VCaP (cell line): ENCODE measurements around the gene FRMD7.
"Not testable (repeated sequence)": the region's sequence is repeated elsewhere in the genome, so short reads cannot be mapped to it uniquely, and the experiment has no call there.

Source experiments
- H3K27ac ChIP-seq: fragments of 450-650 bp; 2 replicates; pipeline ENCODE4 v1.5.1; 2017
- TF ChIP-seq, protein P1 (sequence below): fragments of 450-650 bp; conservative IDR thresholded peaks from 2 replicates; pipeline ENCODE4 v1.5.1; 2017; ENCODE audit warnings: mild to moderate bottlenecking, moderate library complexity

FRMD7 gene, protein sequence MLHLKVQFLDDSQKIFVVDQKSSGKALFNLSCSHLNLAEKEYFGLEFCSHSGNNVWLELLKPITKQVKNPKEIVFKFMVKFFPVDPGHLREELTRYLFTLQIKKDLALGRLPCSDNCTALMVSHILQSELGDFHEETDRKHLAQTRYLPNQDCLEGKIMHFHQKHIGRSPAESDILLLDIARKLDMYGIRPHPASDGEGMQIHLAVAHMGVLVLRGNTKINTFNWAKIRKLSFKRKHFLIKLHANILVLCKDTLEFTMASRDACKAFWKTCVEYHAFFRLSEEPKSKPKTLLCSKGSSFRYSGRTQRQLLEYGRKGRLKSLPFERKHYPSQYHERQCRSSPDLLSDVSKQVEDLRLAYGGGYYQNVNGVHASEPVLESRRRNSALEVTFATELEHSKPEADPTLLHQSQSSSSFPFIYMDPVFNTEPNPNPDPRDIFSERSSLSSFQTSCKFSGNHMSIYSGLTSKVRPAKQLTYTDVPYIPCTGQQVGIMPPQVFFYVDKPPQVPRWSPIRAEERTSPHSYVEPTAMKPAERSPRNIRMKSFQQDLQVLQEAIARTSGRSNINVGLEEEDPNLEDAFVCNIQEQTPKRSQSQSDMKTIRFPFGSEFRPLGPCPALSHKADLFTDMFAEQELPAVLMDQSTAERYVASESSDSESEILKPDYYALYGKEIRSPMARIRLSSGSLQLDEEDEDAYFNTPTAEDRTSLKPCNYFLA

DNA sequence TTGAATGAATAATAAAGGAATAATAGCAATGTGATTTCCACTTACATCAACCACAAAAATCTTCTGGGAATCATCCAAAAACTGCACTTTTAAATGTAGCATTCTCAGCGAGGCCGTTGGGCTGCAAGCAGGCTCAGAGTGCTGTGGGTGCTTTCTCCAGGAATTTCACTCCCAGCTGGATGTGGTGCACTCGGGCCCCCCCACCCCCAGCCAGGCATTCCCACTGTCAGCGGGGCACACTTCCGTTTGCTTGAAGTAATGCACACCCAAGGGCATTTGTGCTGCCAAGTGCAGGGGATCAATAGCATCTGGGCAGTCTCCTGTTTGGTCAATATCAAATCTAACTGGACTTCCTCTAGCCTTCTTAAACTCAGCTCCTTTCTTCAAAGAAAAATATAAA, at the start of gene FRMD7:
FRMD7 (minus strand) TSS at position 278 of the 400 bp plus-strand sequence; CDS start at position 102, 176 bp downstream.
- TF ChIP-seq, protein P1, sequence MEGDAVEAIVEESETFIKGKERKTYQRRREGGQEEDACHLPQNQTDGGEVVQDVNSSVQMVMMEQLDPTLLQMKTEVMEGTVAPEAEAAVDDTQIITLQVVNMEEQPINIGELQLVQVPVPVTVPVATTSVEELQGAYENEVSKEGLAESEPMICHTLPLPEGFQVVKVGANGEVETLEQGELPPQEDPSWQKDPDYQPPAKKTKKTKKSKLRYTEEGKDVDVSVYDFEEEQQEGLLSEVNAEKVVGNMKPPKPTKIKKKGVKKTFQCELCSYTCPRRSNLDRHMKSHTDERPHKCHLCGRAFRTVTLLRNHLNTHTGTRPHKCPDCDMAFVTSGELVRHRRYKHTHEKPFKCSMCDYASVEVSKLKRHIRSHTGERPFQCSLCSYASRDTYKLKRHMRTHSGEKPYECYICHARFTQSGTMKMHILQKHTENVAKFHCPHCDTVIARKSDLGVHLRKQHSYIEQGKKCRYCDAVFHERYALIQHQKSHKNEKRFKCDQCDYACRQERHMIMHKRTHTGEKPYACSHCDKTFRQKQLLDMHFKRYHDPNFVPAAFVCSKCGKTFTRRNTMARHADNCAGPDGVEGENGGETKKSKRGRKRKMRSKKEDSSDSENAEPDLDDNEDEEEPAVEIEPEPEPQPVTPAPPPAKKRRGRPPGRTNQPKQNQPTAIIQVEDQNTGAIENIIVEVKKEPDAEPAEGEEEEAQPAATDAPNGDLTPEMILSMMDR = no peak
- H3K27ac ChIP-seq = no peak within 1 kb of the TSS

DNA sequence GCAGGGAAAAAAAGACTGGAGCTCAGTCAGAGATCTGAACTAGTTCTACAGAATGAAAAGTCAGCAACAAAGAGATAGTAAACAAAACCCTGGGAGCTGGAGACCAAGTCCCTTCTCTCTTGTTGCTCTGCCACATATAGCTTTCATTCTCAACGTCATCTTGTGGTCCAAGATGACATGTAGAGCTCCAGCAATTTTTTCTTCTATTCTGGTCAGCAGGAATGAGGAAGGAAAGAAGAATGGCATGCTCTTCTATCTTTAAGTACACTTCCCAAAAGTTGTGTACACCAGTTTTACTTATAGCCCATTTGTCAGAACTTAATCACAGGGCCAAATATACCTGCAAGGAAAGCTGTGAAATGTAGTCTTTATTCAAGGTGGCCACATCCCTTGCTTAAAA, 45.8 kb upstream of the FRMD7 start:
- H3K27ac ChIP-seq = no peak overlapping the region
- TF ChIP-seq, protein P1 = no peak

DNA sequence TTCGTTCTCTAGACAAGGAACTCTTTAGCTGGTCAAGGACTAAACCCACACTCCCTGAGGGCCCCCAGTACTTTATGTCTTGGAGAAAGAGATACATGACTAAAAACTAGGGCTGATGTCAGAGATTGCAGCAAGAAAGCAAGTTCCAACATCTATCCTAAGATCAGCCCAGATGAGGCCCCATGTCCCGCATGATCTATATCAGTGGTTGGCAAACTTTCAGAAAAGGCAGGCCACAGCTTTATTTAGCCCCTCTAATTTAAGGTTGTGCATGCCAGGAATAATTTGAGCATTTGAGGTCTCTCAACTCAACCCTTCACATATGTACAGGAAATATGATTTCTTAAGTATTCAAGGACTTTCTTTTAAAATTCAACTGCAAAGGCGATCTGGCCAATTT, 44.1 kb upstream of the FRMD7 start:
- no peak overlapping the region for H3K27ac ChIP-seq
- TF ChIP-seq, protein P1 = no peak

- H3K27ac ChIP-seq = no peak overlapping the region
- TF ChIP-seq, protein P1 = no peak
Observed at GRCh38 chrX:132171478-132171877, 43.7 kb upstream of the FRMD7 start.

DNA sequence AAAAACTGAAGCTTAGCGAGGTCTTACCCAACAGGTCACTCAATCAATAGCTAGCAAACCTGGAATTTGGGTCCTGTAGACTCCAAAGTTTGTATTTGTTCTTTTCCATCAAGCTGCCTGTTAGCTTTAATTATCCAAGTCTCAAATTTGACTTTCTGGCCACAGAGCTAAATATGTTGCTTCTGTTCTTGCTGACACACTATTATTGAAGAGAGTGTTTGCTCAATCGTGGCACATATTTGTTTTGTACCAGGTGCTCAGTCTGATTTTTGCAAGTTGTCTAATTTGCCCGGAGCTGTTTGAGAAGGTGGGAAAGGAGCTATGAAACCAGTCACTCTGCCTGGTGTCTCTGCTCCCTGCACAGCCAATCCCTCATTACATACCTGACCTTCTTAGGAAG, 41.7 kb upstream of the FRMD7 start:
- H3K27ac ChIP-seq = no peak overlapping the region
- TF ChIP-seq, protein P1 = no peak

GRCh38 chrX:132165651-132166050, 37.8 kb upstream of the FRMD7 start:
- TF ChIP-seq, protein P1 = no peak

DNA sequence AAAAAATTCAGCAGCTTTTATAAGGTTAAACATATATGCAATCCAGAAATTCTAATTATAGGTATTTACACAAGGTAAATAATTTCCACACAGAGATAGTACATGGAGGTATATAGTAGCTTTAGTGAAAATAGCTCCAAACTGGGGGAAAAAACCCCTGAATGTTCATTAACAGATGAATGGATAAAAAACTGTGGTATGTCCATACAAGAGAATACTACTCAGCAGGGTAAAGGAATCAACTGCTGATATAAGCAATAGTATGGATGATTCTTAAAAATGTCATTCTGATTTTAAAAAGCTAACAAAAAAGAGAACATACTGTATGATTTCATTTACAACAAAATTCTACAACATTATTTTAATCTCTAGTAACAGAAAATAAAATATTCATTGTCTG, 37.2 kb upstream of the FRMD7 start:
- TF ChIP-seq, protein P1 = no peak

More at GRCh38 chrX:132165651-132166050, 37.8 kb upstream of the FRMD7 start:
- no peak overlapping the region for H3K27ac ChIP-seq

DNA sequence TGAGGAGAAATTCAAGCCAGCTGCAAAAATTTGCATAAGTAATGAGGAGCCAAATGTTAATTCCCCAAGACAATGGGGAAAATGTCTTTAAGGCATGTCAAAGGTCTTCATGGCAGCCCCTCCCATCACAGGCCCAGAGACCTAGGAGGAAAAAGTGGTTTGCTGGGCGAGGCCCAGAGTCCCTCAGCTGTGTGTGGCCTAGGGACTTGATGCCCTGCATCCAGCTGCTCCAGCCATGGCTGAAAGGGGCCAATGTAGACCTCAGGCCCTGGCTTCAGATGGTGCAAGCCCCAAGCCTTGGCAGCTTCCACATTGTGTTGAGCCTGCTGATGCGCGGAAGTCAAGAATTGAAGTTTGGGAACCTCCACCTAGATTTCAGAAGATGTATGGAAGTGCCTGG, 35.3 kb upstream of the FRMD7 start:
- not testable (repeated sequence) for H3K27ac ChIP-seq

More for the DNA sequence above, 37.2 kb upstream of the FRMD7 start:
- no peak overlapping the region for H3K27ac ChIP-seq
